HG03558 (cell line): Measurements from ENCODE around the gene FCGR3A.
"Not testable (repeated sequence)": the region's sequence is repeated elsewhere in the genome, so short reads cannot be mapped to it uniquely, and the experiment has no call there.

Experiments
- ATAC-seq: cut with Tn5 transposase; IDR thresholded peaks from one replicate; pipeline ENCODE4 v1.9.1; 2021; ENCODE audit warnings: moderate number of reproducible peaks; ENCODE audit not compliant: unreplicated experiment; ENCODE audit errors: extremely low read depth

The FCGR3A gene

DNA sequence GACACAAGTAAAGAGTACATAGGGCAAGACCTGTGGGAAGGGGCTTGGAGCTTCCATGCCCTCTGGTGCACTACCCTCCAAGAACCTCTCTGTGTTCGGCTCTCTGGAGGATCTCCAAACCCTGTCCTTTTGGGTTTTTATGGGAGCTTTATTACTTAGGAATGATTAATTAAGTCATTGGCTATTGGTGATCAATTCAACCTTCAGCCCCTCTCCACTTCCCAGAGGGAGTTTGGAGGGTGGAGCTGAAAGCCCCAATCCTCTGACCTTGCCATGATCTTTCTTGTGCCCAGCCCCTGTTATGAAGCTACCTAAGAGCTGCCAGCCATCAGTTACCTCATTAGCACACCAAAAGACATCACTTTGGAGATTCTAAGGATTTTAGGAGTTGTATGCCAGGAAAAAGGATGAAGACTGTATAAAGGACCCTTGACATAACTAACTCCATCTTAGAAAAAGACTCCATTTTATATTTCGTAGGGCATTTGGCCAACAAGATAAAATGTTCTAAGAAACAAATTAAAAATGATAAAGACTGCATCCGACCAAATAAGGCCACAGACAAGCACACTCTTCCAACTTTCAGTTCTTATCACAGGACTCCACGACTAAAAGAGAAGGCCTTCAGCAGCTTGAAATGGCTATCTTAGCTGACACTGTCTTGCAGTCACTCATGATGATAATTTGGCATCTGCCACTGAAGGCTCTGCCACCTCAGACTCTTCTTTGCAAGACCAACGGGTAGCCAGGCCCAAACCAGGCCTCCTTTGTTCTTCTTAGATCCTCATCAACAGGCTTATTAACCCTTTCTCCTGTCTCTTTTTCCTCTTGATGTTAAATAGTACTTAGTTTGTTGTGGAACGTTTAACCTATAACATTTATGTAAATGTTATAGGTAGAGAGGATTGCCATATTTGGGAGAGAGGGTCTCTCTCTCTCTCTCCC lies 8.2 kb upstream of the FCGR3A start:
- not testable (repeated sequence) for ATAC-seq

DNA sequence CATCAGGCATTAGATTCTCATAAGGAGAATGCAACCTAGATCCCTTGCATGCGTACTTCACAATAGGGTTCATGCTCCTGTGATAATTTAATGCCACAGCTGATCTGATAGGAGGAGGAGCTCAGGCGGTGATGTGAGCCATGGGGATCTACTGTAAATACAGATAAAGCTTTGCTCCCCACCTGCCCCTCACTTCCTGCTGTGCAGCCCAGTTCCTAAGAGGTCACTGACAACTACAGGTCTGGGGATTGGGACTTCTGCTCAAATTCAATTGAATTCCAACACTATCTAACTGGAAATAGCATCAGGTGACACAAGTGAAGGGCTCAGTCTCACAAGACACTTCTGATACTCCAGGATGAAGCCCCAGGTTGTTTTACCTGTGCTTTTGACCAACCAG lies 7.4 kb upstream of the FCGR3A start:
- not testable (repeated sequence) for ATAC-seq

- ATAC-seq, result not testable (repeated sequence)
These were observed 6.5 kb upstream of the FCGR3A start for GRCh38 chr1:161556143-161556542.

DNA sequence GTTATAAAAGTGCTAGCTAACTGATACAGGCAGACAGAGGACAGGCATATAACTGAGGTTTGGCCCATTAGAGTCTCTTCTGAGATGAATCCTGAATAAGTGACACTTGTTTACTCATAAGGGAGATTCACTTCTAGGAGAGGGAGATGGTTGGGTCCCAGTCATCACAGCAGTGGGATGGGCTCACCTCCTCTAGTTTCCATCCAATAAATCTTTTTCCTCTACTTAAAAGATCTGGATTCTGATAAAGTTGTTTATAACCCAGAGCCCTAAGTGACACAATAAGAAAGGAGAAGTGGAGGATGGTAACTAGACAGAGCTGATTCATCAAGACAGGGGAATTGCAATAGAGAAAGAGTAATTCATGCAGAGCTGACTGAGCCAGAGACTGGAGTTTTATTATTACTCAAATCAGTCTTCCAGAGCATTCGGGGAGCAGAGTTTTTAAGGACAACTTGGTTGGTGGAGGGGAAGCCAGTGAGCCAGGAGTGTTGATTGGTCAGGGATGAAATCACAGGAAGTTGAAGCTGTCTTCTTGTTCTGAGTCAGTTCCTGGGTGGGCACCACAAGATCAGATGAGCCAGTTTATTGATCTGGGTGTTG lies 5.3 kb upstream of the FCGR3A start:
- ATAC-seq, result not testable (repeated sequence)

- not testable (repeated sequence) for ATAC-seq
These were observed 4.7 kb upstream of the FCGR3A start for GRCh38 chr1:161554340-161554739.

GRCh38 chr1:161553631-161554030 lies 4.0 kb upstream of the FCGR3A start:
- ATAC-seq, result not testable (repeated sequence)

GRCh38 chr1:161550942-161551341 lies 1.3 kb upstream of the FCGR3A start:
- not testable (repeated sequence) for ATAC-seq

DNA sequence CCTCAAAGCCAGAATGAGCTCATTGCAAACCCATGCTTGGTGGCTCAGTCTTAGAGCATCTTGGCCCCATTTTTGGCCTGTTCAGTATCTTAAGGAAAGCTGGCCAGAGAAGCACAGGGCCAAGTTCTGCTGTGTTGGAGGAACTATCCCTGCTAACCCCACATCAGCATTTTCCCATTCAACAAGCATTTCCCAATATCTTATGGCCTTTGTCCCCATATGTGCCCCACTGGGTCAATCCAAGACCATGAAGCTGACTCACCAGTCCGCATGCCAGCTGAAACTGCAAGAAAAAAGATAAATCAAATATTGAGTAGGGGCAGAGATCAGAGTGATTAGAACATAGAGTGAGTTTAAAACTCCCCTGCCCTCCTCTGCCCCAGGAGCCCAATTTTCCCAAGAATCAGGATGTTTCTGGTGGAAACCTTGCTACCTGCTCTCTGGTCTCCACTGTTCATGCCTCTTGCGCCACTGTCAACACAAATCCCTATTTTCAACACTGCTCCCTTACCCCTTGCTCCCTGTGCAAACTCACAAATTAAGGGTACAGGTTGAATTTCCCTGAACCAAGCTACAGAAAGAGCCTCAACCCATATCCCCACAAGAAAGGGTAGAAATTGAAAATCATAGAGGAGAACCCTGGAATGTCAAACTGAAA lies 740 bp downstream of the FCGR3A start:
- not testable (repeated sequence) for ATAC-seq

DNA sequence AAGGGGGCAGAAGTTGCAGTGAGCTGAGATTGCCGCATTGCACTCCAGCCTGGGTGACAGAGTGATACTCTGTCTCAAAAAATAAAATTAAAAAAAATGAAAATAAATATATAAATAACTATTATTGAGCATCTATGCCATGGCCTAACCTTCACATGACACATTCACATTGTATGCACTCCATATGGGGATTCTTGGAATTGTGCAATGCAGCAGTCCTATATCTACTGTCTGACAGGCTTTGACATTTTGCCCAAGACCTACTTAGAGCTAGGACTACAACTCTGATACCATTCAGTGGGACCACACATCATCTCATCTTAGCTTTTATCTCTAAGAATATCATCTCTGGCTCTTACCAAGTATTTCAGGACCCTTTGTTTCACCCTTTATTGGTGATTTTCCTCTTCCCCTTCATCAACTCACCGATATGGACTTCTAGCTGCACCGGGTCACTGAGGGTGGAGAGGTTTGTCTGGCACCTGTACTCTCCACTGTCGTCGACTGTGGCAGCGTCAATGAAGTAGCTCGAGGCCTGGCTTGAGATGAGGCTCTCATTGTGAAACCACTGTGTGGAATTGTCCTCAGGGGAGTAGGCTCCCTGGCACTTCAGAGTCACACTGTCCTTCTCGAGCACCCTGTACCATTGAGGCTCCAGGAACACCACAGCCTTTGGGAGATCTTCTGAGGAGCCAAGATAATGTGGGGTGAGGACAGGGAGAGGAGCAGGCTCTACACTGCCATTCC lies 1.4 kb downstream of the FCGR3A start:
- ATAC-seq, result not testable (repeated sequence)

- not testable (repeated sequence) for ATAC-seq
These were observed 4.5 kb downstream of the FCGR3A start for GRCh38 chr1:161545005-161545731.

GRCh38 chr1:161543125-161543524 lies 6.5 kb downstream of the FCGR3A start:
- ATAC-seq, result not testable (repeated sequence)

DNA sequence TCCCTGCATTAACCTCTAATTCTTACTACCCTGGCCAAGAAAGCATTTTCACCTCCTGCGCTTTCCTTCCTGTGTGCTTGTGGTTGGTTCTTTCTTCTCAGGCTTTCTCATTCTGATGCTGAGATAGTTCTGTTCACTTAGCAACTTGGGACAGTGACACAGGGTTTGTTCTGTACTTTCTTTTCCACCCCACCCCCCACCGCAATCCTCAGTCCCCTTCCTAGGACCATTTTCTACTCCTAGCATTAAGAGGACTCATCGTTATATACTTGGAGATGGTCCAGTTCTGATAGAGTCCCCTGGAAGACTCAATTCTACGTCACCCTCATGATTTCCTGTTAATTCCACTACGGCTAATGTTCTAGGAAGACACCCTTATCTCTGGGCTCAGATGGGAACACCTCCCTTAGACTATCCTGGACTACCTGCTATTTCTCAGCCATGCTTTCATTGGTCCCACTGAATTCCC lies 7.5 kb downstream of the FCGR3A start:
- peak; percentile 45 for ATAC-seq

DNA sequence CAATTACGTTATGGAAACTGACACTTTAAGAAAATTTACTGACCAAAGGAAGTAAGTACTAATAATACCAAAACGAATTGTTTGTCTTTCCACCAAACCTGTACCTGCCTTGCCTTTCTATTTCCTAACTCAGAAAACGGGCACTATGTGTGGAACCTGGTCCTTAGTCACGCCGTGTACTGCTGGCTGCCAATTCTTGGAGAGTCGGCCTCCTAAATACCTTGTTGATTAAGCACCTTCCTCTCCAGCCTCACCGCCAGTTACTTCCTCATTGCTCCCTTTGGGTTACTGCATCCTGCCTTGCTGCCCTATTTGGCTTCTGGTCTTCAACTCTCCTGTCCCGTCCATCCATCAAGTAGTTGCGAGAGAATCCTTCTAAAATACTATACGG lies 9.1 kb downstream of the FCGR3A start:
- not testable (repeated sequence) for ATAC-seq

DNA sequence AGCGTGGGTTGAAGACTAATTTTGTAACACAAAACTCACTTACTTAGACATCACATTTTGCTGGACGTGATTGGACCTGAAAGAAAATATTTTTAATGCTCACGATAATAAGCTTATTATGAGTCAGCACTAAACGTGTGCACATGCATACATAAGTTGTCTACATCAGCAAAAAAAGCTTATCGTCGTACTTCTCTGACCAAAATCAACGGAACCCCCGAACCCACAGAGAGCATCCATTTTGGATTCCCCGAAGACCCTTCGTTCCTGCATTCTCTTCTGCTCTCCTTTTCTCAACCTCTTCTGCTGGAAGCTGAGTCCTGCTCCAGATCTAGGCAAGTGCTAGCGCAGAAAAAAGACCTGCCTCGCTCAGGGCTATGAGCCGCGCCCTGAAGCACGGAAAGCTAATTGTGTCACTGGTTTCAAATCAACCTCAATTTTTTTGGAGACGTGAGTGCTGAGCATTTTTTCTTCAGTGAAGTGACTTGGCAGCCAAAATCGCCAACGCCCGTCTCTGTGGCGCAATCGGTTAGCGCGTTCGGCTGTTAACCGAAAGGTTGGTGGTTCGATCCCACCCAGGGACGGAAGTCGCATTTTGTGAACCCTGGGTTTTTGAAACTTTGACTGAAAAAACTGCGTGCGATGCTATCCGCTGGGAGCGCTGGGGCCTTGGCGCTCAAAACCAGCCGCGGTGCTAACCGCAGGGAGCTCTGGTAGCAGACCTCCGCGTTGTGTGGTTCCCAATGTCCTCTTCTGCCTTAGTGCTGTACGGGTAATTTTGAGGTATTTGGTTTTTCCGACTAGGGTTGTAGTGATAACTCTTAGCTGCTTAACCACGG lies 9.7 kb downstream of the FCGR3A start:
- ATAC-seq, result peak; percentile 35

- ATAC-seq, result not testable (repeated sequence)
These were observed 10.6 kb downstream of the FCGR3A start for GRCh38 chr1:161538925-161539479.

- not testable (repeated sequence) for ATAC-seq
These were observed 12.4 kb downstream of the FCGR3A start for GRCh38 chr1:161537068-161537669.

DNA sequence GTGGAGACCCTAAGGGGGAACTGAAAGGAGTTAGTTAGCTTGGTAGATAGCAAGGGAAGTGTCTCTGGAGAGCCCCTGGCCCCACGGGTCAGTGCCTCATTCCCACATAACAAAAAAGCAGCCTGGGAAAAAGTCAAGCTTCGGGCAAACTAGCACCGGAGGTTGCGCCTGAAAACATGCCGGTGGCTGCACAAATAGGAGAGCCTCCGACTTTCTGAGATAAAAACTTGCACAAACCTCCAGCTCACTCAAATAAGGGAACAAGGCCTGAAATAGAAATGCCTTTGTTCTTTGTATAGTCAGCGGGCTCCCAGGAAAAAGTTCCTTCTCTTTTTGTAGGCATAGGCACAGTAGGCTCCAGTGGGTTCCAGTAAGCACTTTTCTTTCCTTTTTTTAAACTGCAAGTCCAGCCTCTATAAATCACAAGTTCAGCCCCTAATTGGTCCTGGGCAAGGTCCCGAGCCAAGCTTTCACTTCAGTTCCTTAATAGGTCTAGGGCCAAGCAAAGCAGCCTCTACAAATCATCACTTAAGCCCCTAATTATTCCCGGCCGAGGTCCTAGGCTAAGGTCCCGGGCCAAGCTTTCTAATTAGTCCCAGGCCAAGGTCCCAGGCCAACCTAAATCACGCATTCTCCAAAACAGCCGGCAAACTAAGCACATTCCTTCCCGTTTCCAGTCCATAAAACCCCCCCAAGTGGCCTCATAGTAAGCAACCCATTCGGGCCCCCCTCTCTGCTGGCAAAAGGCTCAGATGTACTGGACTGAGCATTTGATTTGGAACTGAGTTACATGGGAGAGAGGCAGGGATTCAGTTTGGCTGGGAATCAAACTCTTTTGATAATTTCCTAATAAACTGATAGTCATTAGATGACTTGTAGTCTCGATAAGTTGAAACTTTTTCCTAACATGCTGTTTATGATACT lies 16.7 kb downstream of the FCGR3A start:
- not testable (repeated sequence) for ATAC-seq
